HepG2 (cell line): ENCODE results near the gene TIPRL. TPM values are rescaled to one million over a fixed set of nuclear protein-coding genes. Genes with fewer than 3 reads are reported as not detected.

Source experiments
- ATAD3A ChIP-seq: sonication (generic); formaldehyde crosslinking; IDR thresholded peaks from 2 replicates; pipeline ENCODE4 v1.4.0; 2020; ENCODE audit warnings: missing genetic modification reagents
- ATF4 ChIP-seq, 2 experiments: fragments of 450-650 bp in 1 of 2; sonication (generic) in 1 of 2; formaldehyde crosslinking; IDR thresholded peaks; 2 replicates each; pipeline versions ENCODE4 v1.5.0 to v1.8.0; 2020 to 2022; ENCODE audit warnings: mild to moderate bottlenecking in 1 of 2, missing genetic modification reagents in 1 of 2
- ATF5 ChIP-seq: sonication (generic); formaldehyde crosslinking; IDR thresholded peaks from 2 replicates; pipeline ENCODE4 v1.4.0; 2020; ENCODE audit warnings: mild to moderate bottlenecking, low read depth, missing genetic modification reagents
- CBFB ChIP-seq: sonication (generic); formaldehyde crosslinking; IDR thresholded peaks from 2 replicates; pipeline ENCODE4 v1.4.0; 2020; ENCODE audit warnings: missing genetic modification reagents
- FOXC1 ChIP-seq: sonication (generic); formaldehyde crosslinking; IDR thresholded peaks from 2 replicates; pipeline ENCODE4 v1.8.0; 2022; ENCODE audit warnings: mild to moderate bottlenecking, missing genetic modification reagents, borderline replicate concordance
- MLXIP ChIP-seq: sonication (generic); formaldehyde crosslinking; IDR thresholded peaks from 2 replicates; pipeline ENCODE4 v1.9.0; 2021; ENCODE audit warnings: missing genetic modification reagents, borderline replicate concordance
- NR3C1 ChIP-seq: sonication (generic); formaldehyde crosslinking; IDR thresholded peaks from 2 replicates; pipeline ENCODE4 v1.4.0; 2020; ENCODE audit warnings: missing genetic modification reagents
- RFXAP ChIP-seq: sonication (generic); formaldehyde crosslinking; IDR thresholded peaks from 2 replicates; pipeline ENCODE4 v1.4.0; 2020; ENCODE audit warnings: missing genetic modification reagents, borderline replicate concordance
- SMARCC2 ChIP-seq: fragments of 450-650 bp; IDR thresholded peaks from 2 replicates; pipeline ENCODE4 v1.6.1; 2017; ENCODE audit warnings: antibody characterized with exemption, mild to moderate bottlenecking
- THAP11 ChIP-seq: IDR thresholded peaks from 2 replicates; pipeline ENCODE4 v1.6.1; 2016; ENCODE audit warnings: missing biosample characterization, missing genetic modification reagents
- THAP7 ChIP-seq: sonication (generic); formaldehyde crosslinking; IDR thresholded peaks from 2 replicates; pipeline ENCODE4 v1.8.1; 2023; ENCODE audit warnings: mild to moderate bottlenecking, missing genetic modification reagents
- ZFP36L1 ChIP-seq: sonication (generic); formaldehyde crosslinking; IDR thresholded peaks from 2 replicates; pipeline ENCODE4 v1.8.0; 2022; ENCODE audit warnings: mild to moderate bottlenecking, missing genetic modification reagents, moderate library complexity
- ZNF264 ChIP-seq: sonication (generic); formaldehyde crosslinking; IDR thresholded peaks from 2 replicates; pipeline ENCODE4 v1.4.0; 2020; ENCODE audit warnings: missing genetic modification reagents
- ZNF275 ChIP-seq: sonication (generic); formaldehyde crosslinking; IDR thresholded peaks from 2 replicates; pipeline ENCODE4 v1.8.0; 2022; ENCODE audit warnings: missing genetic modification reagents, mild to moderate bottlenecking, inconsistent platforms, borderline replicate concordance
- ZNF687 ChIP-seq: sonication (generic); formaldehyde crosslinking; IDR thresholded peaks from 2 replicates; pipeline ENCODE4 v1.5.1; 2020; ENCODE audit warnings: mild to moderate bottlenecking, missing genetic modification reagents, moderate library complexity
- ZNF879 ChIP-seq: sonication (generic); formaldehyde crosslinking; IDR thresholded peaks from 2 replicates; pipeline ENCODE4 v1.8.1; 2023; ENCODE audit warnings: missing genetic modification reagents
- polyA plus RNA-seq, 8 experiments: library from polyadenylated mRNA; depleted of rRNA in 3 of 8; stranded (reverse) in 7 of 8; unstranded in 1 of 8; fragments of >200 nt; fragmentation: Illumina TruSeq in 4 of 8; extraction: Trizol in 4 of 8; gene quantifications; 2 replicates each; pipeline versions ENCODE4 v1.2.1 to v1.2.3, GENCODE V29; 2011 to 2016; ENCODE audit warnings: low read depth in 4 of 8, missing spikeins in 1 of 8, mixed read lengths in 1 of 8; ENCODE audit not compliant: insufficient read depth in 1 of 8
- total RNA-seq, 5 experiments: library from RNA; depleted of rRNA; stranded (reverse); fragments of >200 nt; fragmentation: Illumina TruSeq; extraction: Trizol; gene quantifications; 2 replicates each; pipeline ENCODE4 v1.2.3, GENCODE V29; 2016; ENCODE audit warnings: low read depth in 1 of 5

TIPRL gene
- total and polyA plus RNA-seq, 2 of the 13 experiments (the other 11 are each of a cell fraction or from before 2014, with no cell fraction given): 10.1 to 22.8 TPM

GRCh38 chr1:168202941-168203654 lies 24.3 kb downstream of the TIPRL start (continued):
- TF ChIP-seq RFXAP (no peak), SMARCC2 (no peak), ZNF687 (no peak), CBFB (CRISPR knock-in tag) (no peak), ZNF879 (CRISPR knock-in tag) (no peak), MLXIP (no peak), ATF5 (no peak), ATAD3A (CRISPR knock-in tag) (no peak), THAP7 (CRISPR knock-in tag) (no peak), ZNF264 (CRISPR knock-in tag) (0 out of 2 replicates have a peak, but pooled peaks have one; percentile 52), NR3C1 (no peak), ZNF275 (no peak), FOXC1 (CRISPR knock-in tag) (no peak), ZFP36L1 (no peak), ATF4 (CRISPR knock-in tag; IDR thresholded peaks at IDR 0.05) (0 out of 4 replicates have a peak, but pooled peaks of 1 of the 2 experiments have one; percentile 30), THAP11 (CRISPR knock-in tag) (peak; percentile 21; the same call in 1 of the 2 replicates)
